ENCODE data around the gene RARRES2. TPM values are rescaled to one million over a fixed set of nuclear protein-coding genes. Genes with fewer than 3 reads are reported as not detected.

Gene RARRES2
- polyA plus RNA-seq, 1 of the 3 experiments (the other 2 are of a cell fraction): 0.43 TPM

DNA sequence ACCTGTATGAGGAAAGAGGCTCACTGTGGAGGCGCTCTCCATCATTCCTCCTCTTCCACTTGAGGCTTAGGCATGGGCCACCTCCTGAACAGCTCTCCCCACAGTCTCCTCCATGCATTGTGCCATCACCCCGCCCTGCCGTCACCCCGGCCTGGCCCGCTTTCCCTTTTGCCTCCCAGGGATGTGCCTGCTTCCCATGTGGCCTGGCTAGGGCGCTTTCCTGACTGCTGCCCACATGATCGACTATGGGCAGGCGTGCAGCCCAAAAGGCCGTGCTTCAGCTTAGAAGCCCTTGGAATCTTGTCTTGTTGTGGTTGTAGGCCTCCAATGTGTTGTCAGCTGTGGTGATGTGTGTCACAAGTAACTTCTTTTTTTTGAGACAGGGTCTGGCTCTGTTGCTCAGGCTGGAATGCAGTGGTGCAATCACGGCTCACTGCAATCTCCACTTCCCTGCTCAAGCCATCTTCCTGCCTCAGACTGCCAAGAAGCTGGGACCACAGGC lies 16.3 kb downstream of the RARRES2 start:
- CTCF ChIA-PET: interaction anchor here (1.1 to 1.5 kb wide), 2 partner anchors 31 to 124 kb away, joined by 3 to 4 read pairs; no protein-coding TSS in a partner anchor
- 92% methylated on average over 10 of the region's 10 CpGs for WGBS (ENCODE audit: low lambda C conversion rate)

More for the DNA sequence above, 16.3 kb downstream of the RARRES2 start:
- TF ChIP-seq GABPA (IDR thresholded peaks at IDR 0.05; ENCODE audit: low read depth) (no peak), EZH2phosphoT487 (IDR thresholded peaks at IDR 0.05; ENCODE audit: borderline replicate concordance, low read depth) (no peak), FOXM1 (IDR thresholded peaks at IDR 0.05; ENCODE audit: low read depth) (no peak), MEF2A (IDR thresholded peaks at IDR 0.05; ENCODE audit: borderline replicate concordance, low read depth) (no peak), POLR2AphosphoS5 (IDR thresholded peaks at IDR 0.05; ENCODE audit: low read depth, low read length) (no peak), RFX5 (IDR thresholded peaks at IDR 0.05; ENCODE audit: low read length) (no peak), FOXJ3 (CRISPR knock-in tag; IDR thresholded peaks at IDR 0.05) (no peak), RXRA (IDR thresholded peaks at IDR 0.05; ENCODE audit: borderline replicate concordance, low read depth) (no peak)
- TF ChIP-seq, protein P1, sequence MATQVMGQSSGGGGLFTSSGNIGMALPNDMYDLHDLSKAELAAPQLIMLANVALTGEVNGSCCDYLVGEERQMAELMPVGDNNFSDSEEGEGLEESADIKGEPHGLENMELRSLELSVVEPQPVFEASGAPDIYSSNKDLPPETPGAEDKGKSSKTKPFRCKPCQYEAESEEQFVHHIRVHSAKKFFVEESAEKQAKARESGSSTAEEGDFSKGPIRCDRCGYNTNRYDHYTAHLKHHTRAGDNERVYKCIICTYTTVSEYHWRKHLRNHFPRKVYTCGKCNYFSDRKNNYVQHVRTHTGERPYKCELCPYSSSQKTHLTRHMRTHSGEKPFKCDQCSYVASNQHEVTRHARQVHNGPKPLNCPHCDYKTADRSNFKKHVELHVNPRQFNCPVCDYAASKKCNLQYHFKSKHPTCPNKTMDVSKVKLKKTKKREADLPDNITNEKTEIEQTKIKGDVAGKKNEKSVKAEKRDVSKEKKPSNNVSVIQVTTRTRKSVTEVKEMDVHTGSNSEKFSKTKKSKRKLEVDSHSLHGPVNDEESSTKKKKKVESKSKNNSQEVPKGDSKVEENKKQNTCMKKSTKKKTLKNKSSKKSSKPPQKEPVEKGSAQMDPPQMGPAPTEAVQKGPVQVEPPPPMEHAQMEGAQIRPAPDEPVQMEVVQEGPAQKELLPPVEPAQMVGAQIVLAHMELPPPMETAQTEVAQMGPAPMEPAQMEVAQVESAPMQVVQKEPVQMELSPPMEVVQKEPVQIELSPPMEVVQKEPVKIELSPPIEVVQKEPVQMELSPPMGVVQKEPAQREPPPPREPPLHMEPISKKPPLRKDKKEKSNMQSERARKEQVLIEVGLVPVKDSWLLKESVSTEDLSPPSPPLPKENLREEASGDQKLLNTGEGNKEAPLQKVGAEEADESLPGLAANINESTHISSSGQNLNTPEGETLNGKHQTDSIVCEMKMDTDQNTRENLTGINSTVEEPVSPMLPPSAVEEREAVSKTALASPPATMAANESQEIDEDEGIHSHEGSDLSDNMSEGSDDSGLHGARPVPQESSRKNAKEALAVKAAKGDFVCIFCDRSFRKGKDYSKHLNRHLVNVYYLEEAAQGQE (IDR thresholded peaks at IDR 0.05; ENCODE audit: low read depth, low read length): no peak
- TF ChIP-seq, protein P2, sequence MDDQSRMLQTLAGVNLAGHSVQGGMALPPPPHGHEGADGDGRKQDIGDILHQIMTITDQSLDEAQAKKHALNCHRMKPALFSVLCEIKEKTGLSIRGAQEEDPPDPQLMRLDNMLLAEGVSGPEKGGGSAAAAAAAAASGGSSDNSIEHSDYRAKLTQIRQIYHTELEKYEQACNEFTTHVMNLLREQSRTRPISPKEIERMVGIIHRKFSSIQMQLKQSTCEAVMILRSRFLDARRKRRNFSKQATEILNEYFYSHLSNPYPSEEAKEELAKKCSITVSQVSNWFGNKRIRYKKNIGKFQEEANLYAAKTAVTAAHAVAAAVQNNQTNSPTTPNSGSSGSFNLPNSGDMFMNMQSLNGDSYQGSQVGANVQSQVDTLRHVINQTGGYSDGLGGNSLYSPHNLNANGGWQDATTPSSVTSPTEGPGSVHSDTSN (IDR thresholded peaks at IDR 0.05): no peak
- TF ChIP-seq, protein P3, sequence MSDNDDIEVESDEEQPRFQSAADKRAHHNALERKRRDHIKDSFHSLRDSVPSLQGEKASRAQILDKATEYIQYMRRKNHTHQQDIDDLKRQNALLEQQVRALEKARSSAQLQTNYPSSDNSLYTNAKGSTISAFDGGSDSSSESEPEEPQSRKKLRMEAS (IDR thresholded peaks at IDR 0.05; ENCODE audit: low read depth): no peak
- TF ChIP-seq, protein P4, sequence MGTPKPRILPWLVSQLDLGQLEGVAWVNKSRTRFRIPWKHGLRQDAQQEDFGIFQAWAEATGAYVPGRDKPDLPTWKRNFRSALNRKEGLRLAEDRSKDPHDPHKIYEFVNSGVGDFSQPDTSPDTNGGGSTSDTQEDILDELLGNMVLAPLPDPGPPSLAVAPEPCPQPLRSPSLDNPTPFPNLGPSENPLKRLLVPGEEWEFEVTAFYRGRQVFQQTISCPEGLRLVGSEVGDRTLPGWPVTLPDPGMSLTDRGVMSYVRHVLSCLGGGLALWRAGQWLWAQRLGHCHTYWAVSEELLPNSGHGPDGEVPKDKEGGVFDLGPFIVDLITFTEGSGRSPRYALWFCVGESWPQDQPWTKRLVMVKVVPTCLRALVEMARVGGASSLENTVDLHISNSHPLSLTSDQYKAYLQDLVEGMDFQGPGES (IDR thresholded peaks at IDR 0.05; ENCODE audit: low read depth, low read length): no peak
- Histone ChIP-seq H3K9me2 (no peaks in the 10 kb centered on the region), H3K79me2 (ENCODE audit: insufficient read depth) (no peaks in the 10 kb centered on the region), H3K4me1 (ENCODE audit: control insufficient read depth in 1 of 2, insufficient read depth in 2 of 2, low read depth in 1 of 2, low read length in 1 of 2) (peaks cover 0 to 7% of the 10 kb centered on the region in 2 experiments; a peak in 1 of 4 replicates), H3K9me3 (no peaks in the 10 kb centered on the region), H3K27ac (ENCODE audit: low read depth in 2 of 2, low read length in 1 of 2) (no peak overlapping the region), H3K4me2 (no peak overlapping the region), H2AFZ (ENCODE audit: low read depth) (no peak overlapping the region), H3F3A (replicated peaks; ENCODE audit: insufficient read depth) (no peaks in the 10 kb centered on the region), H3K27me3 (ENCODE audit: insufficient read depth) (peaks cover 5% of the 10 kb centered on the region; the same call in 1 of the 2 replicates), H3K9ac (no peak overlapping the region), H4K20me1 (ENCODE audit: insufficient read depth) (no peaks in the 10 kb centered on the region), H3K4me3 (ENCODE audit: low read depth in 2 of 2, low read length in 1 of 2) (no peak overlapping the region), H3K36me3 (replicated peaks in 1 of 2; ENCODE audit: control insufficient read depth in 1 of 2, insufficient read depth in 2 of 2, low read length in 1 of 2) (no peaks in the 10 kb centered on the region)
- no peak for DNase-seq
- POLR2A ChIA-PET: no interaction called here

Data from SK-N-SH (cell line).